Stimulated activated naive CD4-positive, alpha-beta T cell treated with Interleukin-2 at 50 U/mL for 16 hours (primary cell): ENCODE data around the gene SLC4A3.

Experiments used
- DNase-seq: peaks from one replicate; lab custom pipeline; 2025; lab: John Stamatoyannopoulos, UW

SLC4A3 gene

GRCh38 chr2:219613461-219614070, 13.9 kb upstream of the SLC4A3 start:
- DNase-seq, result no peak

GRCh38 chr2:219614076-219614860, 13.2 kb upstream of the SLC4A3 start:
- no peak for DNase-seq

DNA sequence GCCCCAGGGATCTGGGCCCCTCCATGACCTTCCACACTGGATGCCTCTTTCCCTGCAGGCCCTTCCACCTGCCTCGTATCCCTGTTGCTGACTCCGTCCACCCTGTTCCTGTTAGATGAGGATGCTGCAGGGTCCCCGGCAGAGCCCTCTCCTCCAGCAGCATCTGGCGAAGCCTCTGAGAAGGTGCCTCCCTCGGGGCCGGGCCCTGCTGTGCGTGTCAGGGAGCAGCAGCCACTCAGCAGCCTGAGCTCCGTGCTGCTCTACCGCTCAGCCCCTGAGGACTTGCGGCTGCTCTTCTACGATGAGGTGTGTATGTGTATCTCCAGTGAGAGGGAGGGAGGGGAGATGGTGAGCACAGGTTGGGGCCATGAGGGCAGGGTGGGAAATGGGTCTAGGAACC, 12.4 kb upstream of the SLC4A3 start:
- no peak for DNase-seq

- DNase-seq, result no peak
Measured at GRCh38 chr2:219615894-219616293, 11.5 kb upstream of the SLC4A3 start.

GRCh38 chr2:219616550-219616949, 10.9 kb upstream of the SLC4A3 start:
- DNase-seq, result no peak

GRCh38 chr2:219618733-219619122, 8.7 kb upstream of the SLC4A3 start:
- no peak for DNase-seq

- no peak for DNase-seq
Measured at GRCh38 chr2:219619235-219619634, 8.2 kb upstream of the SLC4A3 start.

GRCh38 chr2:219620546-219620945, 6.9 kb upstream of the SLC4A3 start:
- DNase-seq, result no peak

- no peak for DNase-seq
Measured at GRCh38 chr2:219621935-219622334, 5.5 kb upstream of the SLC4A3 start.

- no peak for DNase-seq
Measured at GRCh38 chr2:219622472-219622871, 5.0 kb upstream of the SLC4A3 start.

- no peak for DNase-seq
Measured at GRCh38 chr2:219624565-219624964, 2.9 kb upstream of the SLC4A3 start.

DNA sequence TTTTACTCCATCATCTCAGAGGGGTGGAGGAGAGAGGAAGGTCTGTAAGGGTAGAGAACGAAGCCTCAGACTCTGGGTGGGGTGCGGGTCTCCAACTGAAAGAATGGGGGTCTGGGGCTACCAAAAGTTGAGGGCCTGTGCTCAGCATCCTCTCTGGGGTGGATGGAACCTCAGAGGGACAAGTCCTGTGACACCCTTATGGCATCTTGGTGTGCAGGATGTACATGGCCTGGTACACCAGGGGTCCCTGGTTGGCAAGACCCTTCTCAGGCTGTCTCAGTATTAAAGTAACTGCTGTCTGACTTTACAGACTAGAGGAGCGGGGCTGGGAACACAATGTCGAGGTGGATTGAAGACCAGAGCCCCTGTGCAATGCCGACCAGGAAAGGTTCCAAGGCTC, 2.3 kb upstream of the SLC4A3 start:
- DNase-seq, result no peak

- no peak for DNase-seq
Measured at GRCh38 chr2:219626540-219626939, 890 bp upstream of the SLC4A3 start.

DNA sequence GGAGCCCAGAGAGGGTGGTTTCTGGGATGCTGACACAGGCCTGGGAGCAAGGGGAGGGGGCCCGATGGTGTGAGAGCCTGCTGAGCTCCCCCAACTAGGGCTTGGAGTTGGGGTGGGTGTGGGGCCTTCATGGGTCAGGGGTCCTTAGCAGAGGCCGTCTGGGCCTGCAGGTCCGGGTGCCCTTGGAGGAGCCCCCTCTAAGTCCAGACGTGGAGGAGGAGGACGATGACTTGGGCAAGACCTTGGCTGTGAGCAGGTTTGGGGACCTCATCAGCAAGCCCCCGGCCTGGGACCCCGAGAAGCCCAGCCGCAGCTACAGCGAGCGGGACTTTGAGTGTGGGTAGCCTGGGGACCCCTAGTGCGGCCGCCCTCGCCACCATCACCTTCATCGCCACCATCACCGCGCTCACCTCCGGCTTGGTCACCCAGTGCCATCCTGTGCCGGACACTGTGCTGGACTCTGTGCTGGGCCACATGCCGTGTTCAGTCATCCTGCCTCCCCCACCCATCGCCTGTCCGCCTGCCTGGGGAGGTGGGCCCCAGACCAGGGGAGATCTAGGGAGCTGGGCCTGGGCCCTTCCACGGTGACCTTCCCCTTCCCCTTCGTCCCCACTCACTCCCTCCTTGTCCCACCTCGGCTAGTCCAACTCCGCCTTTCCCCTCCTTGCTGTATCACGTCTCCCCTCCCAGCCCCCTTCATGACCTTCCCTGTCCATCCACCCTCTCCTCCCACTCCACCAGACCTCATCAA, 980 bp downstream of the SLC4A3 start:
- DNase-seq, result no peak

- DNase-seq, result no peak
Measured at GRCh38 chr2:219628986-219629901, 1.8 kb downstream of the SLC4A3 start.

DNA sequence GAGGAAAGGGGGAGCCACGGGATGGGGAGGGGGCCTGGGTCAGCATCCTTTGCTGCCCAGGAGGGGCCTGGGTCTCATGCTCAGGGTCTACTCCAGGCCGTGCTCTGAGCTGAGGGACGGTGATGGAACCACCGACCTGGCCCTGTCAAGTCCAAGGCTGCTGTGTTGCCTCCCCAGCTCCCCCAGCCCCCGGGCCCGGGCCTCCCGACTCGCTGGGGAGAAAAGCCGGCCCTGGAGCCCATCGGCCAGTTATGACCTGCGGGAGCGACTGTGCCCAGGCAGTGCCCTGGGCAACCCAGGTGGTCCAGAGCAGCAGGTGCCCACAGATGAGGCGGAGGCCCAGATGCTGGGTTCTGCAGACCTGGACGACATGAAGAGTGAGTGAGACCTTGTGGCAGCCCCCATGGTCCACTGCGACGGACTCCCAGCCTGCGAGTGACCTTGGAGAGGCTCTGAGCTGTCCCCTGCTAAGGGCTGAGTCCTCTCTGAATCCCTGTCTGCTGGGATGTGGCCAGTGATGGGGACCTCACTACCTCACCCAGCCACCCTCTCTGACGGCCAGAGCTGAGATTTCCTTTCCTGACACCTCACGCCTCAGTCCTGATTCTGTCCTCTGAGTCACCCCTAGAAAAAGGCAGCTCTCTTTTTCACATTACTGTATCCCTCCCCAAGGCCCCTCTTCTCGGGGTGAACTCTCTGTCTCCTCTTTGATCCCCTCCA, 2.7 kb downstream of the SLC4A3 start:
- DNase-seq, result no peak

- no peak for DNase-seq
Measured at GRCh38 chr2:219630770-219631405, 3.5 kb downstream of the SLC4A3 start.

GRCh38 chr2:219631406-219631891, 4.0 kb downstream of the SLC4A3 start:
- DNase-seq, result no peak

GRCh38 chr2:219631904-219632759, 4.7 kb downstream of the SLC4A3 start:
- no peak for DNase-seq

DNA sequence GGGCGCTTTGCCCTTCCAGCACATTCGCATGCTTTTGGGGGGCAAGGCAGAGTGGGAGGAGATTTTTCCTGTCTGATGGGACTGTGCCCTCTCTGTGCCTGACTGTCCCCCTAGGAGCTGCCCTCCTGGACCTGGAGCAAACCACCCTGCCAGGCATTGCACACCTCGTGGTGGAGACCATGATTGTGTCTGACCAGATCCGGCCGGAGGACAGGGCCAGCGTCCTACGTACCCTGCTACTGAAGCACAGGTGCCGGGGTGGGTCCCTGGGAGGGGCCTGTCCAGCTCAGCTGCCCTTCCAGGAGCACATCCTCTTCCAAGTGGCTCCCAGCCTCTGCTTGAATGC, 5.3 kb downstream of the SLC4A3 start:
- no peak for DNase-seq
